ENCODE results near the gene DDOST. TPM values are rescaled to one million over a fixed set of nuclear protein-coding genes. Genes with fewer than 3 reads are reported as not detected.
A peak's percentile ranks its signal among the peaks of the same experiment; 100 is the strongest.

Gene DDOST
- total and polyA plus RNA-seq, 10 of the 15 experiments (the other 5 are each of a cell fraction or from before 2014, with no cell fraction given) = 100 to 274 (median 201) TPM

DNA sequence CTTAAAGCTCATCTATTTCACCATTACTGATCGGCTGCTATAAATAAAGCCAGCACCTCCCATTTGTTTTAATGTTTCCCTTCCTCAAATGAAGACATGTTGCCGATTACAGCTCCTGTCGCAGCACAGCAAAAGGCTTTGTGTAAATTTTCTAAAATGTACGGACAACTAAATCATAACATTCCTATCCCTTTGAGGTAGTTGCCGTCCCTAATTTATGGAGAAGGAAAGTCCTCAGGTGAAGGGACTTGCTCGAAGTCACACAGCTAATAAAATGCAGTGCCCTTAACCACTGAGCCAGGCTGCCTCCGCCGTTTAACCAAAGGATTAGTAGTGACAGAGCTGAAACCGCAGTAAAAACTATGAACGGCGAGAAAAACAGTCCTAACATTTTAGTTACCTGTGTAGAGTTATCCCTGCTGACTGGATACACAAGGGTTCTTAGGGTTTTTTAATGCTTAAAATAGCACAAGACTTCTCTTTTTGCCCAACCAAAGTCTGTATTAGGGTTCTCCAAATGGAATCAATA, 27.0 kb downstream of the DDOST start (continued):
- TF ChIP-seq TCF3 (IDR thresholded peaks at IDR 0.05; ENCODE audit: borderline replicate concordance, insufficient read depth, low read depth, low read length) (no peak), CBFB (IDR thresholded peaks at IDR 0.05; ENCODE audit: low read depth) (no peak), NFXL1 (IDR thresholded peaks at IDR 0.05; ENCODE audit: borderline replicate concordance) (no peak), ATF7 (IDR thresholded peaks at IDR 0.05; ENCODE audit: low read depth) (no peak)
- TF ChIP-seq, protein P1, sequence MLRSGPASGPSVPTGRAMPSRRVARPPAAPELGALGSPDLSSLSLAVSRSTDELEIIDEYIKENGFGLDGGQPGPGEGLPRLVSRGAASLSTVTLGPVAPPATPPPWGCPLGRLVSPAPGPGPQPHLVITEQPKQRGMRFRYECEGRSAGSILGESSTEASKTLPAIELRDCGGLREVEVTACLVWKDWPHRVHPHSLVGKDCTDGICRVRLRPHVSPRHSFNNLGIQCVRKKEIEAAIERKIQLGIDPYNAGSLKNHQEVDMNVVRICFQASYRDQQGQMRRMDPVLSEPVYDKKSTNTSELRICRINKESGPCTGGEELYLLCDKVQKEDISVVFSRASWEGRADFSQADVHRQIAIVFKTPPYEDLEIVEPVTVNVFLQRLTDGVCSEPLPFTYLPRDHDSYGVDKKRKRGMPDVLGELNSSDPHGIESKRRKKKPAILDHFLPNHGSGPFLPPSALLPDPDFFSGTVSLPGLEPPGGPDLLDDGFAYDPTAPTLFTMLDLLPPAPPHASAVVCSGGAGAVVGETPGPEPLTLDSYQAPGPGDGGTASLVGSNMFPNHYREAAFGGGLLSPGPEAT (IDR thresholded peaks at IDR 0.05; ENCODE audit: low read depth) = 0 out of 2 replicates have a peak, but pooled peaks have one; percentile 24

DNA sequence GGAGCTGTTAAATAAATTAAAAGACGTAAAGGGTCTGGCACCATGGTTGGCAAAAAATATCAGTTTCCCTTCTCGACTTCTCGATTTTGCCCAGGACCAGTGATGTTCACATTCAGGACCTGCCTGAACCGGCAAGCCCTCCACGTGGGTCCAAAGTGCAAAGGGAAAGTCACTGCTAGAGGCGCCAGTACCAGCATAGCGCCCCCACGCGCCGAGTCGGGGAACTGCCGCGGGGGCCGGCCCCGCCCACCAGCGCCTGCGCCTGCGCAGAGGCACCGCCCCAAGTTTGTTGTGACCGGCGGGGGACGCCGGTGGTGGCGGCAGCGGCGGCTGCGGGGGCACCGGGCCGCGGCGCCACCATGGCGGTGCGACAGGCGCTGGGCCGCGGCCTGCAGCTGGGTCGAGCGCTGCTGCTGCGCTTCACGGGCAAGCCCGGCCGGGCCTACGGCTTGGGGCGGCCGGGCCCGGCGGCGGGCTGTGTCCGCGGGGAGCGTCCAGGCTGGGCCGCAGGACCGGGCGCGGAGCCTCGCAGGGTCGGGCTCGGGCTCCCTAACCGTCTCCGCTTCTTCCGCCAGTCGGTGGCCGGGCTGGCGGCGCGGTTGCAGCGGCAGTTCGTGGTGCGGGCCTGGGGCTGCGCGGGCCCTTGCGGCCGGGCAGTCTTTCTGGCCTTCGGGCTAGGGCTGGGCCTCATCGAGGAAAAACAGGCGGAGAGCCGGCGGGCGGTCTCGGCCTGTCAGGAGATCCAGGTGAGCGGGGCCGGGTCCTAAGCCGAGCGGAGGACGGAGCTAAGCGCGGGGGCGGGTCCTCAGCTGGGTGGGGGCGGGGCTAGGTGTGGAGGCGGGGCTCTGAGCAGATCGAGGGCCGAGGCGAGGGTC, 27.7 kb downstream of the DDOST start, which contains the start of gene PINK1:
TSS of gene PINK1 (plus strand) at position 269 of the 875 bp plus-strand sequence. CDS start at position 360, 91 bp downstream.
- Histone ChIP-seq H3K79me2 (ENCODE audit: control insufficient read depth, insufficient read depth, low read length) (no peaks in the 10 kb centered on the region), H3K9ac (ENCODE audit: control insufficient read depth, insufficient read depth, low read length) (peak within 1 kb of the TSS; percentile 45; the same call in 1 of the 2 replicates), H3K4me2 (ENCODE audit: control insufficient read depth, insufficient read depth) (peak within 1 kb of the TSS; percentile 98), H3K4me1 (ENCODE audit: control insufficient read depth, insufficient read depth, low read length) (peaks cover 8% of the 10 kb centered on the region; the same call in 1 of the 2 replicates), H4K20me1 (ENCODE audit: control insufficient read depth, insufficient read depth) (no peaks in the 10 kb centered on the region), H3K27ac (ENCODE audit: control insufficient read depth, insufficient read depth) (no peak within 1 kb of the TSS), H3K4me3 (peak within 1 kb of the TSS; percentile 93), H2AFZ (ENCODE audit: control insufficient read depth, low read depth, low read length) (peak within 1 kb of the TSS; percentile 90), H3K36me3 (ENCODE audit: control insufficient read depth in 2 of 2, insufficient read depth in 2 of 2, low read length in 1 of 2) (no peaks in the 10 kb centered on the region), H3K27me3 (replicated peaks in 1 of 2; ENCODE audit: control insufficient read depth in 2 of 2, insufficient read depth in 2 of 2, low read length in 1 of 2) (no peaks in the 10 kb centered on the region), H3K9me3 (replicated peaks; ENCODE audit: control insufficient read depth, insufficient read depth, low read length) (no peaks in the 10 kb centered on the region; the same call in 2 of the 3 replicates)
- DNase-seq (ENCODE audit: low read depth, low spot score) = no peak
- RAD21 ChIA-PET (ENCODE audit: unreplicated experiment) = interaction anchor here (0.8 to 2.8 kb wide), 5 partner anchors 26 to 562 kb away, joined by 3 to 10 read pairs (median 4); no protein-coding TSS in a partner anchor
- 3% methylated on average over 68 of the region's 93 CpGs for WGBS (ENCODE audit: insufficient coverage, insufficient replicate concordance, low lambda C conversion rate, missing lambda C conversion rate)
- BruUV-seq (replicated peaks) = no TSS peak
- intact Hi-C loops (cut with micrococcal nuclease; ENCODE audit: unreplicated experiment) = loop anchor here (10.0 kb wide), 1 partner anchor 419 kb away; no protein-coding TSS in a partner anchor
- ATAC-seq = peak; percentile 97
- SMC1A ChIA-PET (ENCODE audit: uncharacterized antibody, unreplicated experiment) = interaction anchor here (0.6 to 1.5 kb wide), 5 partner anchors 8 to 111 kb away, joined by 3 to 6 read pairs (median 3); partner anchors contain the start of gene DDOST
- POLR2A ChIA-PET = interaction anchor here (0.5 to 0.9 kb wide), 4 partner anchors 9 to 749 kb away, joined by 3 to 8 read pairs (median 4); partner anchors contain the start of gene DDOST
- FAIRE-seq = peak; percentile 23
- in situ Hi-C loops (cut with MboI) = no loop called here
- CTCF ChIA-PET = interaction anchor here (0.5 to 4.0 kb wide), 27 partner anchors 8 to 562 kb away, joined by 3 to 31 read pairs (median 4); partner anchors contain the start of genes DDOST and MUL1
- TF ChIP-seq CEBPB (IDR thresholded peaks at IDR 0.05; ENCODE audit: borderline replicate concordance in 1 of 2, low read depth in 2 of 2, low read length in 2 of 2) (no peak), RBBP5 (conservative IDR thresholded peaks at IDR 0.05) (no peak), SUZ12 (IDR thresholded peaks at IDR 0.05; ENCODE audit: unreplicated experiment) (no peak), ZNF274 (IDR thresholded peaks at IDR 0.05; ENCODE audit: insufficient read depth, insufficient read length) (no peak), RFX5 (IDR thresholded peaks at IDR 0.05; ENCODE audit: low read depth, low read length) (no peak), SIN3A (IDR thresholded peaks at IDR 0.05; ENCODE audit: low read depth, low read length) (no peak), PAX5 (IDR thresholded peaks at IDR 0.05; ENCODE audit: borderline replicate concordance, low read depth, low read length) (no peak), MTA3 (IDR thresholded peaks at IDR 0.05; ENCODE audit: borderline replicate concordance, low read length) (no peak), HSF1 (IDR thresholded peaks at IDR 0.05; ENCODE audit: low read depth, low read length) (no peak), TARDBP (IDR thresholded peaks at IDR 0.05; ENCODE audit: borderline replicate concordance) (no peak)
- TF ChIP-seq, protein P2, sequence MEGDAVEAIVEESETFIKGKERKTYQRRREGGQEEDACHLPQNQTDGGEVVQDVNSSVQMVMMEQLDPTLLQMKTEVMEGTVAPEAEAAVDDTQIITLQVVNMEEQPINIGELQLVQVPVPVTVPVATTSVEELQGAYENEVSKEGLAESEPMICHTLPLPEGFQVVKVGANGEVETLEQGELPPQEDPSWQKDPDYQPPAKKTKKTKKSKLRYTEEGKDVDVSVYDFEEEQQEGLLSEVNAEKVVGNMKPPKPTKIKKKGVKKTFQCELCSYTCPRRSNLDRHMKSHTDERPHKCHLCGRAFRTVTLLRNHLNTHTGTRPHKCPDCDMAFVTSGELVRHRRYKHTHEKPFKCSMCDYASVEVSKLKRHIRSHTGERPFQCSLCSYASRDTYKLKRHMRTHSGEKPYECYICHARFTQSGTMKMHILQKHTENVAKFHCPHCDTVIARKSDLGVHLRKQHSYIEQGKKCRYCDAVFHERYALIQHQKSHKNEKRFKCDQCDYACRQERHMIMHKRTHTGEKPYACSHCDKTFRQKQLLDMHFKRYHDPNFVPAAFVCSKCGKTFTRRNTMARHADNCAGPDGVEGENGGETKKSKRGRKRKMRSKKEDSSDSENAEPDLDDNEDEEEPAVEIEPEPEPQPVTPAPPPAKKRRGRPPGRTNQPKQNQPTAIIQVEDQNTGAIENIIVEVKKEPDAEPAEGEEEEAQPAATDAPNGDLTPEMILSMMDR (IDR thresholded peaks at IDR 0.05 in 2 of 3, conservative IDR thresholded peaks at IDR 0.05 in 1 of 3; ENCODE audit: control insufficient read depth in 2 of 3, extremely low read depth in 1 of 3, insufficient read depth in 1 of 3, low read depth in 3 of 3, low read length in 3 of 3) = peak; percentile 95 to 100 (median 95)
